ENCODE data around the gene STAT3. TPM values are rescaled to one million over a fixed set of nuclear protein-coding genes. Genes with fewer than 3 reads are reported as not detected.

STAT3 gene
- total RNA-seq, 1 experiment from 2014 or later: 61.0 TPM

GRCh38 chr17:42275527-42276358 lies 112.5 kb downstream of the STAT3 start:
- no TSS peak for BruUV-seq (replicated peaks)
- CTCF ChIA-PET: no interaction called here
- peak overlapping the region; percentile 61; the same call in 1 of the 2 replicates for H3K27ac ChIP-seq (ENCODE audit: low read depth, low read length)
- H3K4me3 ChIP-seq (replicated peaks in 1 of 2; ENCODE audit: low read depth in 1 of 2, low read length in 2 of 2): peak overlapping the region; percentile 68 to 76
- no peak overlapping the region for H2AFZ ChIP-seq (ENCODE audit: low read depth, low read length, poor library complexity, severe bottlenecking)
- H3K4me1 ChIP-seq (ENCODE audit: control insufficient read depth in 1 of 2, insufficient read depth in 2 of 2, low read length in 2 of 2): peaks cover 13 to 20% of the 10 kb centered on the region in 2 experiments
- H3K9me2 ChIP-seq (ENCODE audit: insufficient read depth): no peaks in the 10 kb centered on the region
- POLR2A ChIA-PET: interaction anchor here (0.7 to 0.8 kb wide), 2 partner anchors 9 to 41 kb away, joined by 4 read pairs; no protein-coding TSS in a partner anchor
- intact Hi-C loops (cut with micrococcal nuclease): no loop called here
- 0 out of 2 replicates have a peak, but pooled peaks cover 5% of the 10 kb centered on the region for H3K27me3 ChIP-seq (ENCODE audit: insufficient read depth, low read length)
- H3K36me3 ChIP-seq (ENCODE audit: control insufficient read depth in 1 of 2, insufficient read depth in 2 of 2, low read length in 2 of 2): no peaks in the 10 kb centered on the region
- peaks cover 41% of the 10 kb centered on the region; the same call in 1 of the 2 replicates for H3K79me2 ChIP-seq (ENCODE audit: insufficient read depth, low read length)
- RAD21 ChIA-PET (ENCODE audit: low non-redundant PET in 1 of 2, low total read pairs in 2 of 2, uncharacterized antibody in 2 of 2, unreplicated experiment in 2 of 2): interaction anchor here in 1 of 2 experiments (1.0 kb wide), 1 partner anchor 54 kb away, joined by 3 read pairs; no protein-coding TSS in a partner anchor
- ATAC-seq (peak; percentile 75), DNase-seq (ENCODE audit: low read depth, low spot score) (no peak)
- H4K20me1 ChIP-seq (ENCODE audit: insufficient read depth): no peaks in the 10 kb centered on the region
- no peaks in the 10 kb centered on the region for H3K9me3 ChIP-seq (ENCODE audit: control insufficient read depth in 1 of 2, insufficient read depth in 1 of 2, low read depth in 1 of 2, low read length in 2 of 2)
- peak overlapping the region; percentile 92 for H3K4me2 ChIP-seq (ENCODE audit: low read length)
- TF ChIP-seq SIN3A (IDR thresholded peaks at IDR 0.05; ENCODE audit: low read depth): no peak
- TF ChIP-seq ZFX (IDR thresholded peaks at IDR 0.05): peak; percentile 90
- no peak for TF ChIP-seq CBX3 (IDR thresholded peaks at IDR 0.05; ENCODE audit: low read depth)
- peak overlapping the region; percentile 66 for H3K9ac ChIP-seq (ENCODE audit: low read length)

GRCh38 chr17:42274812-42275526 lies 113.3 kb downstream of the STAT3 start:
- Histone ChIP-seq H3K27ac (ENCODE audit: low read depth, low read length) (no peak overlapping the region), H3K4me3 (replicated peaks in 1 of 2; ENCODE audit: low read depth in 1 of 2, low read length in 2 of 2) (peak overlapping the region; percentile 68 to 76), H3K27me3 (ENCODE audit: insufficient read depth, low read length) (0 out of 2 replicates have a peak, but pooled peaks cover 5% of the 10 kb centered on the region), H3K9me2 (ENCODE audit: insufficient read depth) (no peaks in the 10 kb centered on the region), H3K4me2 (ENCODE audit: low read length) (peak overlapping the region; percentile 92), H3K36me3 (ENCODE audit: control insufficient read depth in 1 of 2, insufficient read depth in 2 of 2, low read length in 2 of 2) (no peaks in the 10 kb centered on the region), H3K9me3 (ENCODE audit: control insufficient read depth in 1 of 2, insufficient read depth in 1 of 2, low read depth in 1 of 2, low read length in 2 of 2) (no peaks in the 10 kb centered on the region), H3K79me2 (ENCODE audit: insufficient read depth, low read length) (peaks cover 47% of the 10 kb centered on the region), H3K9ac (ENCODE audit: low read length) (peak overlapping the region; percentile 66), H4K20me1 (ENCODE audit: insufficient read depth) (no peaks in the 10 kb centered on the region), H2AFZ (ENCODE audit: low read depth, low read length, poor library complexity, severe bottlenecking) (no peak overlapping the region), H3K4me1 (ENCODE audit: control insufficient read depth in 1 of 2, insufficient read depth in 2 of 2, low read length in 2 of 2) (peaks cover 13 to 20% of the 10 kb centered on the region in 2 experiments)
- ChIA-PET POLR2A (no interaction called here), RAD21 (ENCODE audit: low non-redundant PET in 1 of 2, low total read pairs in 2 of 2, uncharacterized antibody in 2 of 2, unreplicated experiment in 2 of 2) (interaction anchor here in 1 of 2 experiments (1.0 kb wide), 1 partner anchor 53 kb away, joined by 3 read pairs; no protein-coding TSS in a partner anchor), CTCF (no interaction called here)
- BruUV-seq (replicated peaks): TSS peak; percentile 51
- DNase-seq (ENCODE audit: low read depth, low spot score) (no peak), ATAC-seq (no peak)
- intact Hi-C loops (cut with micrococcal nuclease): no loop called here
- no peak for TF ChIP-seq ELF1 (IDR thresholded peaks at IDR 0.05; ENCODE audit: borderline replicate concordance, low read depth)
- TF ChIP-seq TCF7L2 (IDR thresholded peaks at IDR 0.05; ENCODE audit: borderline replicate concordance, extremely low read depth, insufficient read depth, insufficient read length): no peak
- TF ChIP-seq ZFX (IDR thresholded peaks at IDR 0.05): no peak
- TF ChIP-seq MAX (IDR thresholded peaks at IDR 0.05): no peak
- TF ChIP-seq YY1 (IDR thresholded peaks at IDR 0.05; ENCODE audit: extremely low read depth, insufficient replicate concordance, low read depth, low read length): no peak
- no peak for TF ChIP-seq SRF (IDR thresholded peaks at IDR 0.05; ENCODE audit: low read depth)
- no peak for TF ChIP-seq ZNF274 (IDR thresholded peaks at IDR 0.05; ENCODE audit: low read depth, low read length)
- TF ChIP-seq EZH2phosphoT487 (IDR thresholded peaks at IDR 0.05; ENCODE audit: borderline replicate concordance): no peak
- TF ChIP-seq EZH2 (IDR thresholded peaks at IDR 0.05): no peak
- no peak for TF ChIP-seq CBX3 (IDR thresholded peaks at IDR 0.05; ENCODE audit: low read depth)
- TF ChIP-seq REST (IDR thresholded peaks at IDR 0.05; ENCODE audit: low read depth): no peak
- TF ChIP-seq POLR2AphosphoS5 (IDR thresholded peaks at IDR 0.05; ENCODE audit: low read depth, low read length): no peak
